Measurements from ENCODE around the gene ZMYM2.

- TF ChIP-seq CTCF (IDR thresholded peaks at IDR 0.05) = no peak
- TF ChIP-seq POLR2A (IDR thresholded peaks at IDR 0.05) = no peak
- TF ChIP-seq EP300 (IDR thresholded peaks at IDR 0.05) = no peak
- no peak for TF ChIP-seq POLR2AphosphoS5 (IDR thresholded peaks at IDR 0.05)
Measured at GRCh38 chr13:20114066-20114610, 155.6 kb downstream of the ZMYM2 start.
